ENCODE measurements around the gene SERPINB6. TPM values are rescaled to one million over a fixed set of nuclear protein-coding genes. Genes with fewer than 3 reads are reported as not detected.

SERPINB6 gene
- total and polyA plus RNA-seq, 9 of the 15 experiments (the other 6 are each of a cell fraction or from before 2014, with no cell fraction given) = 86.6 to 211 (median 143) TPM

- TF ChIP-seq RAD51 (IDR thresholded peaks at IDR 0.05; ENCODE audit: borderline replicate concordance, low read depth) (peak; percentile 43; the same call in 1 of the 2 replicates), SMARCC2 (IDR thresholded peaks at IDR 0.05; ENCODE audit: low read depth) (peak; percentile 90), CHD7 (IDR thresholded peaks at IDR 0.05; ENCODE audit: low read depth, low read length) (no peak), FOSL1 (tag; conservative IDR thresholded peaks at IDR 0.05) (peak; percentile 93), PTTG1 (tag; IDR thresholded peaks at IDR 0.05; ENCODE audit: low read depth) (peak; percentile 60; the same call in 1 of the 2 replicates), TCF3 (CRISPR knock-in tag; IDR thresholded peaks at IDR 0.05) (peak; percentile 95), SNAPC5 (CRISPR knock-in tag; IDR thresholded peaks at IDR 0.05) (no peak), THRAP3 (IDR thresholded peaks at IDR 0.05; ENCODE audit: borderline replicate concordance) (no peak), CBFB (CRISPR knock-in tag; IDR thresholded peaks at IDR 0.05) (0 out of 2 replicates have a peak, but pooled peaks have one; percentile 18), ZNF395 (CRISPR knock-in tag; IDR thresholded peaks at IDR 0.05) (peak; percentile 96), MEF2A (IDR thresholded peaks at IDR 0.05; ENCODE audit: control insufficient read depth, low read depth, low read length) (no peak), MAFG (tag; conservative IDR thresholded peaks at IDR 0.05) (peak; percentile 96), MTA1 (IDR thresholded peaks at IDR 0.05; ENCODE audit: borderline replicate concordance) (peak; percentile 90), NFYB (IDR thresholded peaks at IDR 0.05; ENCODE audit: extremely low read depth, insufficient read length) (no peak)
Measured at GRCh38 chr6:2931970-2932748, 39.2 kb downstream of the SERPINB6 start (continued).

All from K562 (cell line).